Nephron (organoid): ENCODE results near the gene SLC1A5.
A peak's percentile ranks its signal among the peaks of the same experiment; 100 is the strongest.
"Not testable (repeated sequence)": the region's sequence is repeated elsewhere in the genome, so short reads cannot be mapped to it uniquely, and the experiment has no call there.

ENCODE experiments used
- H3K27ac Mint-ChIP-seq, 3 experiments: 2 replicates each; pipeline ENCODE4 v1.8.0; 2020; ENCODE audit warnings: mixed read lengths in 3 of 3, mild to moderate bottlenecking in 2 of 3, moderate library complexity in 1 of 3
- H3K27me3 Mint-ChIP-seq: 2 replicates; pipeline ENCODE4 v1.8.0; 2021; ENCODE audit warnings: low read depth, mild to moderate bottlenecking, moderate library complexity, mixed read lengths
- H3K36me3 Mint-ChIP-seq: 2 replicates; pipeline ENCODE4 v1.8.0; 2020; ENCODE audit warnings: low read depth, mixed read lengths
- H3K4me1 Mint-ChIP-seq: 2 replicates; pipeline ENCODE4 v1.8.0; 2020; ENCODE audit warnings: mixed read lengths
- H3K4me3 Mint-ChIP-seq, 3 experiments: 2 replicates each; pipeline ENCODE4 v1.8.0; 2020; ENCODE audit warnings: mild to moderate bottlenecking in 3 of 3, mixed read lengths in 3 of 3, moderate library complexity in 2 of 3
- H3K9me3 Mint-ChIP-seq: 2 replicates; pipeline ENCODE4 v1.8.0; 2020; ENCODE audit warnings: mixed read lengths
- CTCF ChIP-seq, 3 experiments: fragments of 200-600 bp; sonication (generic); IDR thresholded peaks; one replicate each; pipeline ENCODE4 v1.5.0; 2021; ENCODE audit warnings: antibody characterized with exemption in 3 of 3; ENCODE audit not compliant: unreplicated experiment in 3 of 3

SLC1A5 gene

GRCh38 chr19:46785054-46785979 lies 3.1 kb downstream of the SLC1A5 start:
- peaks cover 14% of the 10 kb centered on the region for H3K36me3 Mint-ChIP-seq
- H3K27ac Mint-ChIP-seq = peak overlapping the region; percentile 95 to 96 (median 96)
- no peaks in the 10 kb centered on the region for H3K9me3 Mint-ChIP-seq
- peaks cover 6% of the 10 kb centered on the region for H3K27me3 Mint-ChIP-seq
- no peak for TF ChIP-seq CTCF (IDR thresholded peaks at IDR 0.05; ENCODE audit: unreplicated experiment in 3 of 3)
- H3K4me3 Mint-ChIP-seq = peak overlapping the region; percentile 93 to 97 (median 94)
- H3K4me1 Mint-ChIP-seq = peaks cover 45% of the 10 kb centered on the region

- peaks cover 45% of the 10 kb centered on the region for H3K4me1 Mint-ChIP-seq
- peaks cover 14% of the 10 kb centered on the region for H3K36me3 Mint-ChIP-seq
- no peaks in the 10 kb centered on the region for H3K9me3 Mint-ChIP-seq
- peaks cover 4% of the 10 kb centered on the region for H3K27me3 Mint-ChIP-seq
- H3K4me3 Mint-ChIP-seq = peak overlapping the region; percentile 85 to 97 (median 93)
- H3K27ac Mint-ChIP-seq = peak overlapping the region; percentile 91 to 96 (median 96)
- no peak for TF ChIP-seq CTCF (IDR thresholded peaks at IDR 0.05; ENCODE audit: unreplicated experiment in 3 of 3)
These were observed 3.9 kb downstream of the SLC1A5 start for GRCh38 chr19:46784262-46785053.

GRCh38 chr19:46783670-46784069 lies 4.7 kb downstream of the SLC1A5 start:
- peak overlapping the region; percentile 85 to 97 (median 93) for H3K4me3 Mint-ChIP-seq
- H3K36me3 Mint-ChIP-seq = peaks cover 14% of the 10 kb centered on the region
- H3K4me1 Mint-ChIP-seq = peaks cover 42% of the 10 kb centered on the region
- peak overlapping the region; percentile 58 to 96 (median 91) for H3K27ac Mint-ChIP-seq
- TF ChIP-seq CTCF (IDR thresholded peaks at IDR 0.05; ENCODE audit: unreplicated experiment in 3 of 3) = no peak
- H3K27me3 Mint-ChIP-seq = peaks cover 3% of the 10 kb centered on the region
- no peaks in the 10 kb centered on the region for H3K9me3 Mint-ChIP-seq

- Mint-ChIP-seq H3K4me1 (peaks cover 42% of the 10 kb centered on the region), H3K9me3 (no peaks in the 10 kb centered on the region), H3K36me3 (peaks cover 14% of the 10 kb centered on the region), H3K27me3 (peaks cover 3% of the 10 kb centered on the region), H3K27ac (peak overlapping the region; percentile 23 to 96 (median 43)), H3K4me3 (peak overlapping the region in 2 of 3 experiments; percentile 45 to 51)
- TF ChIP-seq CTCF (IDR thresholded peaks at IDR 0.05; ENCODE audit: unreplicated experiment in 3 of 3) = no peak
These were observed 5.9 kb downstream of the SLC1A5 start for GRCh38 chr19:46782355-46783019.

- peaks cover 39% of the 10 kb centered on the region for H3K36me3 Mint-ChIP-seq
- H3K4me1 Mint-ChIP-seq, H3K27ac Mint-ChIP-seq, H3K4me3 Mint-ChIP-seq, H3K9me3 Mint-ChIP-seq, H3K27me3 Mint-ChIP-seq: not testable (repeated sequence)
These were observed 10.3 kb downstream of the SLC1A5 start for GRCh38 chr19:46777956-46778645.
